Left lung (tissue), 10 donors: Measurements from ENCODE around the gene PGAM1. TPM values are rescaled to one million over a fixed set of nuclear protein-coding genes. Genes with fewer than 3 reads are reported as not detected.

ENCODE experiments used
- ATAC-seq: fragments of 200-7000 bp; cut with Tn5 transposase; one replicate; pipeline ENCODE4 v1.9.1; 2020; ENCODE audit warnings: moderate library complexity
- DNase-seq, 4 donors: peaks; one replicate each; pipeline ENCODE4 v3.0.0-alpha.2; 2013 to 2020
- H3K27ac ChIP-seq, 2 donors: fragments of 200-600 bp; sonication (generic) in 1 of 2; one replicate each; pipeline versions ENCODE4 v1.5.0 to v1.8.0; 2020 to 2021
- H3K27me3 ChIP-seq, 2 donors: fragments of 200-600 bp; sonication (generic) in 1 of 2; one replicate each; pipeline versions ENCODE4 v1.5.0 to v1.8.0; 2020 to 2021
- H3K36me3 ChIP-seq, 2 donors: fragments of 200-600 bp; sonication (generic) in 1 of 2; one replicate each; pipeline versions ENCODE4 v1.5.0 to v1.8.0; 2020 to 2021
- H3K4me1 ChIP-seq, 2 donors: fragments of 200-600 bp; one replicate each; pipeline ENCODE4 v1.8.0; 2021
- H3K4me3 ChIP-seq, 2 donors: fragments of 200-600 bp; sonication (generic) in 1 of 2; one replicate each; pipeline versions ENCODE4 v1.5.0 to v1.8.0; 2020 to 2021; ENCODE audit warnings: mild to moderate bottlenecking in 1 of 2
- H3K9me3 ChIP-seq, 2 donors: fragments of 200-600 bp; sonication (generic) in 1 of 2; one replicate each; pipeline versions ENCODE4 v1.5.0 to v1.8.0; 2020 to 2021
- CTCF ChIP-seq, 2 donors: fragments of 200-600 bp; sonication (generic) in 1 of 2; IDR thresholded peaks; one replicate each; pipeline versions ENCODE4 v1.5.0 to v1.8.0; 2021; ENCODE audit warnings: antibody characterized with exemption in 2 of 2
- intact Hi-C, 2 donors: fragments of 100-400 bp; cut with DNase I; formaldehyde crosslinking; loops; one replicate each; pipeline versions ENCODE4 v1.11.2 to v1.14.2; 2022
- polyA plus RNA-seq, 6 donors: library from polyadenylated mRNA; unstranded; fragments of 120-200 nt; gene quantifications; one replicate each; pipeline ENCODE4 v1.2.1, GENCODE V29; 2013; ENCODE audit not compliant: insufficient read length in 6 of 6
- total RNA-seq, 2 donors: library from RNA; stranded (reverse); fragmentation: NEBNext Ultra II Directional; extraction: Animal tissue kit (Norgen Biotek cat#: 25700); gene quantifications; one replicate each; pipeline ENCODE4 v1.2.1, GENCODE V29; 2021
- donor health status: DM: no; HTN: yes; CAD: no.
- donor health status: DM: no; HTN: no; CAD: no.

The PGAM1 gene
- total and polyA plus RNA-seq, 8 donors = 155 to 236 (median 169) TPM

GRCh38 chr10:97380516-97380915, 45.5 kb upstream of the PGAM1 start:
- Histone ChIP-seq H3K4me1 (peaks cover 0 to 12% of the 10 kb centered on the region in 2 donors), H3K27me3 (no peaks in the 10 kb centered on the region), H3K9me3 (no peaks in the 10 kb centered on the region), H3K27ac (no peak overlapping the region), H3K36me3 (peaks cover 0 to 95% of the 10 kb centered on the region in 2 donors), H3K4me3 (no peak overlapping the region)
- intact Hi-C loops = no loop called here
- ATAC-seq (no peak), DNase-seq (peak in 1 of 4 donors; percentile 42)
- no peak for TF ChIP-seq CTCF (IDR thresholded peaks at IDR 0.05)

- Histone ChIP-seq H3K27me3 (no peaks in the 10 kb centered on the region), H3K4me1 (peaks cover 0 to 7% of the 10 kb centered on the region in 2 donors), H3K36me3 (peaks cover 0 to 95% of the 10 kb centered on the region in 2 donors), H3K27ac (no peak overlapping the region), H3K9me3 (no peaks in the 10 kb centered on the region), H3K4me3 (no peak overlapping the region)
- ATAC-seq (no peak), DNase-seq (peak in 1 of 4 donors; percentile 51)
- TF ChIP-seq CTCF (IDR thresholded peaks at IDR 0.05) = no peak
- intact Hi-C loops = no loop called here
These were observed 44.4 kb upstream of the PGAM1 start for GRCh38 chr10:97381626-97382025.

- intact Hi-C loops = no loop called here
- no peak for DNase-seq
These were observed 42.8 kb upstream of the PGAM1 start for GRCh38 chr10:97383159-97383558.

GRCh38 chr10:97384156-97384555, 41.8 kb upstream of the PGAM1 start:
- no peaks in the 10 kb centered on the region for H3K4me1 ChIP-seq
- H3K27me3 ChIP-seq = no peaks in the 10 kb centered on the region
- no peak overlapping the region for H3K27ac ChIP-seq
- peaks cover 0 to 95% of the 10 kb centered on the region in 2 donors for H3K36me3 ChIP-seq
- intact Hi-C loops = no loop called here
- no peak overlapping the region for H3K4me3 ChIP-seq
- H3K9me3 ChIP-seq = no peaks in the 10 kb centered on the region
- no peak for TF ChIP-seq CTCF (IDR thresholded peaks at IDR 0.05)
- DNase-seq (no peak), ATAC-seq (no peak)

More at GRCh38 chr10:97383159-97383558, 42.8 kb upstream of the PGAM1 start:
- TF ChIP-seq CTCF (IDR thresholded peaks at IDR 0.05) = no peak
- H3K27me3 ChIP-seq = no peaks in the 10 kb centered on the region
- no peak overlapping the region for H3K27ac ChIP-seq
- no peak overlapping the region for H3K4me3 ChIP-seq
- H3K4me1 ChIP-seq = no peaks in the 10 kb centered on the region
- peaks cover 0 to 95% of the 10 kb centered on the region in 2 donors for H3K36me3 ChIP-seq
- no peaks in the 10 kb centered on the region for H3K9me3 ChIP-seq
- ATAC-seq = no peak

- H3K36me3 ChIP-seq = peaks cover 0 to 95% of the 10 kb centered on the region in 2 donors
These were observed 41.4 kb upstream of the PGAM1 start for GRCh38 chr10:97384641-97385040.

More at GRCh38 chr10:97384641-97385040, 41.4 kb upstream of the PGAM1 start:
- H3K9me3 ChIP-seq = no peaks in the 10 kb centered on the region
- DNase-seq (no peak), ATAC-seq (no peak)
- TF ChIP-seq CTCF (IDR thresholded peaks at IDR 0.05) = no peak
- no peak overlapping the region for H3K27ac ChIP-seq
- intact Hi-C loops = no loop called here
- H3K4me3 ChIP-seq = no peak overlapping the region
- H3K4me1 ChIP-seq = no peaks in the 10 kb centered on the region
- no peaks in the 10 kb centered on the region for H3K27me3 ChIP-seq
